Activated T-cell treated with anti-CD3 and anti-CD28 coated beads for 24 hours (primary cell): ENCODE measurements around the gene EHBP1.
"Not testable (repeated sequence)": the region's sequence is repeated elsewhere in the genome, so short reads cannot be mapped to it uniquely, and the experiment has no call there.

ENCODE experiments used
- DNase-seq: peaks from one replicate; pipeline ENCODE4 v3.0.0-alpha.2; 2020; ENCODE audit warnings: low read depth

The EHBP1 gene

DNA sequence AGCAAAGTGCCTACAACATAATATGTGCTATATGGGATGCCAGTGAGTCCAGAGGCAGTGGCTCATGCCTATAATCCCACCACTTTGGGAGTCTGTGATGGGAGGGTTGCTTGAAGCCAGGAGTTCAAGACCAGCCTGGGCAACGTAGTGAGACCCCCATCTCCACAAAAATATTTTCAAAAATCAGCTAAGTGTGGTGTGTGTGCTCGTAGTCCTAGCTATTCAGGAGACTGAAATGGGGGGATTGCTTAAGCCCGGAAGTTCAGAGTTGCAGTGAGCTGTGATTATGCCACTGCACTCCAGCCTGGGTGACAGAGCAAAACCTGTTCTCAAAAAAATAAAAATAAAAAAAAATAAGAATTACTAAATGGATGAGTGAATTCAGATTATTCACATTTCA, 368.5 kb downstream of the EHBP1 start:
- DNase-seq = no peak

GRCh38 chr2:63074399-63074798, 368.9 kb downstream of the EHBP1 start:
- DNase-seq = not testable (repeated sequence)

DNA sequence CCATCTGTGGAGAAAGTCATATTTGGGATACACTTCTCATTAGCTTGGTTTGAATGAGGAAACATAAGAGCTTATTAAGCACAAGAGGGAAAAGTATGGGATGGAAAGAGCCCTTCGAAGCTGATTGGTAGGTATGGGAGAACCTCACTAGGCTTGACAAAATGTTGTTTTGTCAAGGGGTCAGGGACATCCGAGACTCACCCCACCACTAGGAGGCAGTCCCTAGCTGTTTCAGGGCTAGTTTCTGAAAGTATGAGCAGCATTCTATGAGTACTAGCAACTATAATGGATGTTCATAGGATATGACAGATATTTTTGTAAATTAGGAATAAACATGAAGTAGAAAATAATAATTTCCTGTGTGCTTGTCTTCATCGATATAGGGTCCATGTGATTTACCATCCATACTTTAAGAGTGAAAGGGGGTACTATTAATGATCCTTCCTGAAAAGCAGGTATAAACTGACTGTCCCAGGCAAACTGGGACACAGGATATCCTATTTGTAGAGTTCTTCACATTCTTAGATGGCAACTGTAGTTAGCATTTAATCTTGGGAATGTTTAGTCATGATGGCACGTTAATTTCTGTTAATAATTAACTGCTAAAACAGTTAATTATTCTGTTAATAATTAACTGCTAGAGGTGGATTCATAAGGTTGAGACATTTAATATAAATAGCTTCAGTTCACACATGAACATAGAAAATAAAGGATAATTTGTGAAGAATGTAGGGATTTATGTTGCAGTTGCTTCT, 373.5 kb downstream of the EHBP1 start:
- no peak for DNase-seq

- DNase-seq = no peak
These were observed 375.9 kb downstream of the EHBP1 start for GRCh38 chr2:63081404-63081803.

DNA sequence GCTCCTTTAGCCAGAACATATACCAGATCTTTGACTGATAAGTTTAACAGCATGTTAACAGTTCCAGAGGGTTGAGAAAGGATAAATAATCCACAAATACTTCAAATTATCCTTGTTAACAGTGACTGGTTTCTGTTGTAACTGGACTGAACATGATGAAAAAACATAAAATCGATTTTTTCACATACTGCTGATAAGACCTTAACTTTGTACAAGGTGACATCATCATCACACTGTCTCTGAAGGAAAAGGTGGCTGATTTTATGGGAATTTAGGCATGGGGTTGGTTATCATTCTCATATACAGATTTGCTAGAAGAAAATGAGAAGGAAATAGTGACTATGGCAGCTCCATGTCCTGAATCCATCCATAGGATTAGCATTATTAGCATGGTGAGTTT, 381.2 kb downstream of the EHBP1 start:
- no peak for DNase-seq

- DNase-seq = no peak
These were observed 386.9 kb downstream of the EHBP1 start for GRCh38 chr2:63092401-63092800.

DNA sequence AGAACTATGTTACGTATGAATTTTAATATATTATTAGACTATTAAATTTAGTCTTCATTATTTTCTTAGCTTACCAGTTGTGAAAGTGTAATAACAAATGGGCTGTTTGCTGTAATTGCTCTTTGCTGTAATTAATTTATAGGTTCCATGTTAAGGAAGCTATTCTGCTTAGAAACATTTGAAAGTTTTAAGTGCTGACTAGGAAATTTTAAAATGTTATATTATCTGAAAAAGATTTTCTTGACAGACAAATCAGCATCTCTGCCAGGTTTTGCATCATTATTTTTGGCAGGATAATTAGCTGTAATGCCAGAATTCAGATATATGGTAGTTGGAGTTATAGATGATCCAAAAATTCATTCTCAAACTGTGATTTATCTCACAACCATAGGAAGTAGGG, 387.3 kb downstream of the EHBP1 start:
- DNase-seq = no peak

DNA sequence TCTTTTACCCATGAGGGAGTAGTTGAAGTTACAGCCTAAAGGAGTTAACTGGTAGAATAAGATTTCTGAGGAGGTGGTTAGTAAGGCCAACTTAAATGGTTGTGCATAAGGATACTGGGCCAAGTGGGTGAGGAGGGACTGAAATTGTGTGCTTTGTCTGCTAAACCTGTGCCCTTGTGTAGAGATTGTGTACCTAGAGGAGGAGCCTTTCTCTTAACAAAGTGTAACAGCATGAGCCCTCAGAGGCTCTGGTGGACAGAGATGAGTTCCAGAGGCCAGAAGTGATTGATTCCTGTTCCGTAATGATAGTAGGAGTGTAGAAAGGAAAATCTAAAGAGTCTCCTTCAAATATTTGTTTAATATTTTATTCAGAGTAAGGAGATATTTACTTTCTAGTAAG, 388.0 kb downstream of the EHBP1 start:
- DNase-seq = no peak
